ENCODE results near the gene DMC1. TPM values are rescaled to one million over a fixed set of nuclear protein-coding genes. Genes with fewer than 3 reads are reported as not detected.

Gene DMC1
- total RNA-seq, 1 donor from 2014 or later, result 1.3 TPM

GRCh38 chr22:38567531-38568285 lies 2.3 kb downstream of the DMC1 start:
- no peak for DNase-seq (ENCODE audit: extremely low read depth, low read depth, low spot score)

- DNase-seq (ENCODE audit: extremely low read depth, low read depth, low spot score), result no peak
Measured at GRCh38 chr22:38566726-38567504, 3.1 kb downstream of the DMC1 start.

- no peak for DNase-seq (ENCODE audit: extremely low read depth, low read depth, low spot score)
Measured at GRCh38 chr22:38565441-38565840, 4.5 kb downstream of the DMC1 start.

GRCh38 chr22:38564669-38565068 lies 5.3 kb downstream of the DMC1 start:
- DNase-seq (ENCODE audit: extremely low read depth, low read depth, low spot score), result no peak

GRCh38 chr22:38554281-38554680 lies 15.7 kb downstream of the DMC1 start:
- no peak for DNase-seq (ENCODE audit: extremely low read depth, low read depth, low spot score)

GRCh38 chr22:38549101-38549894 lies 20.7 kb downstream of the DMC1 start:
- DNase-seq (ENCODE audit: extremely low read depth, low read depth, low spot score), result no peak

- no peak for DNase-seq (ENCODE audit: extremely low read depth, low read depth, low spot score)
Measured at GRCh38 chr22:38540701-38541100, 29.3 kb downstream of the DMC1 start.

- DNase-seq (ENCODE audit: extremely low read depth, low read depth, low spot score), result no peak
Measured at GRCh38 chr22:38531251-38531938, 38.6 kb downstream of the DMC1 start.

- DNase-seq (ENCODE audit: extremely low read depth, low read depth, low spot score), result no peak
Measured at GRCh38 chr22:38524429-38524828, 45.6 kb downstream of the DMC1 start.

- DNase-seq (ENCODE audit: extremely low read depth, low read depth, low spot score), result no peak
Measured at GRCh38 chr22:38523479-38523878, 46.5 kb downstream of the DMC1 start.

- no peak for DNase-seq (ENCODE audit: extremely low read depth, low read depth, low spot score)
Measured at GRCh38 chr22:38523029-38523428, 47.0 kb downstream of the DMC1 start.

GRCh38 chr22:38519453-38520250 lies 50.3 kb downstream of the DMC1 start:
- no peak for DNase-seq (ENCODE audit: extremely low read depth, low read depth, low spot score)

GRCh38 chr22:38518620-38519019 lies 51.4 kb downstream of the DMC1 start:
- no peak for DNase-seq (ENCODE audit: extremely low read depth, low read depth, low spot score)

GRCh38 chr22:38513063-38513462 lies 56.9 kb downstream of the DMC1 start:
- DNase-seq (ENCODE audit: extremely low read depth, low read depth, low spot score), result no peak

GRCh38 chr22:38510416-38510970 lies 59.5 kb downstream of the DMC1 start:
- no peak for DNase-seq (ENCODE audit: extremely low read depth, low read depth, low spot score)

GRCh38 chr22:38506118-38506962 lies 63.6 kb downstream of the DMC1 start, which contains the start of gene DDX17:
Gene DDX17, minus strand, starts transcription at chr22:38506311.
- DNase-seq (ENCODE audit: extremely low read depth, low read depth, low spot score), result peak; percentile 92

- no peak for DNase-seq (ENCODE audit: extremely low read depth, low read depth, low spot score)
Measured at GRCh38 chr22:38505541-38506117, 64.4 kb downstream of the DMC1 start.

Data from glomerular endothelial cell (primary cell).